ENCODE measurements around the gene CHN1. TPM values are rescaled to one million over a fixed set of nuclear protein-coding genes. Genes with fewer than 3 reads are reported as not detected.

Gene CHN1
- total and polyA plus RNA-seq, 2 of the 8 experiments (the other 6 are each of a cell fraction or from before 2014, with no cell fraction given), result 54.0 to 65.7 TPM

GRCh38 chr2:174846218-174846617 lies 159.0 kb downstream of the CHN1 start (continued):
- TF ChIP-seq YY1 (IDR thresholded peaks at IDR 0.05; ENCODE audit: low read depth, low read length) (no peak), PHF8 (conservative IDR thresholded peaks at IDR 0.05; ENCODE audit: low read depth, low read length) (no peak), CHD2 (IDR thresholded peaks at IDR 0.05; ENCODE audit: low read length) (no peak), POU5F1 (IDR thresholded peaks at IDR 0.05; ENCODE audit: low read depth, low read length) (no peak), GTF2F1 (IDR thresholded peaks at IDR 0.05; ENCODE audit: borderline replicate concordance, low read depth, low read length) (no peak)

Measured in H1 (cell line).